ENCODE results near the gene DHX8. TPM values are rescaled to one million over a fixed set of nuclear protein-coding genes. Genes with fewer than 3 reads are reported as not detected.

DHX8 gene
- polyA plus RNA-seq, 1 experiment, result 47.3 TPM

DNA sequence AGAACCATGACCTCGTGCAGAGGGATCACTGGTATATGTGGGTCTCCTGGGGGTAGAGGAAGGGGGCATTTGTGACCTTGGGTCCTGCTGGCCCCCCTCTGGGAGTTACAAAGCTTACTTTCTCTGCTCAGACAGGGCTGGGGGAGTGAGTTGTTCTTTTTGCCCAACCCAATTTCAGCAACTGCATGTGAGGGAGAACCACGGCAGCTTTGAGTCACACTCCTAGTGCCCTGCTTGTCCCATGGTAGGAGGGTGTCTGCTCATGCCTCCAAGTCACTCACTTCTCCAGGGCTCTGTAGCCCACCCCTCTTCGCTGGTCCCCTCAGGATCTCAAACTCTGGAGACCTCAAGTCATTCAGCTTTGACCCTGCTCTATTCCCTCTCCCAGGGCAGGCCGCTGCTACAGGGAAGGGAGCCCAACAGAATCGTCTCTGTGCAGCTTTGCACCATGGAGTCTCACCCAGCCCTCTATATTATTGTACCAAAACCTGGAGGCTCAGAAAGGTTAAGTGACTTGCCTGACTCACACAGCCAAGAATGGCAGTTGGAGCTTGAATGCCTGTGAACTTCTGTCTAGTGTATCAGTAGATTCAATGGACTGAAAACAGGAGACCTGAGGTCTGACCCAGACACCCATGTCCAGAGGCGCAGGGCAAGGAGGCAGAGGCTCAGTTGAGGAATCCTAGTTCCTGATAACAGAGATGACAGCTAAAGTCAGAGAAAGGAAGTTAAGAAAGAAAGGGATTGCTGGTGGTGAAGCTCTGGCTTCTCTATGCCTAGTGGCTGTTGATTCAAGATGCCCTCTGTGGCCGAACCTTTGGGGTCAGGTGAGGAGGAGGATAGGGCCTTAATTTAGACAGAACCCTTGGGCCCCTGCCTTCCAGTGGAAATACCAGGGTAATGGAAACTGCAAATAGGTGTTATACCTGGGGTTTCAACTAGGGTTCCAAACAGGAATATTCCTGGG lies 77.0 kb downstream of the DHX8 start:
- DNase-seq (ENCODE audit: low read depth, low spot score), result no peak
- Histone ChIP-seq H3K4me3 (ENCODE audit: low read depth, low read length) (no peak overlapping the region), H3K27ac (ENCODE audit: low read depth, low read length) (no peak overlapping the region), H3K9me3 (ENCODE audit: control insufficient read depth, insufficient read depth, low read length) (no peaks in the 10 kb centered on the region), H3K27me3 (ENCODE audit: control insufficient read depth, insufficient read depth, low read length) (peaks cover 2% of the 10 kb centered on the region)
- TF ChIP-seq, protein P1, sequence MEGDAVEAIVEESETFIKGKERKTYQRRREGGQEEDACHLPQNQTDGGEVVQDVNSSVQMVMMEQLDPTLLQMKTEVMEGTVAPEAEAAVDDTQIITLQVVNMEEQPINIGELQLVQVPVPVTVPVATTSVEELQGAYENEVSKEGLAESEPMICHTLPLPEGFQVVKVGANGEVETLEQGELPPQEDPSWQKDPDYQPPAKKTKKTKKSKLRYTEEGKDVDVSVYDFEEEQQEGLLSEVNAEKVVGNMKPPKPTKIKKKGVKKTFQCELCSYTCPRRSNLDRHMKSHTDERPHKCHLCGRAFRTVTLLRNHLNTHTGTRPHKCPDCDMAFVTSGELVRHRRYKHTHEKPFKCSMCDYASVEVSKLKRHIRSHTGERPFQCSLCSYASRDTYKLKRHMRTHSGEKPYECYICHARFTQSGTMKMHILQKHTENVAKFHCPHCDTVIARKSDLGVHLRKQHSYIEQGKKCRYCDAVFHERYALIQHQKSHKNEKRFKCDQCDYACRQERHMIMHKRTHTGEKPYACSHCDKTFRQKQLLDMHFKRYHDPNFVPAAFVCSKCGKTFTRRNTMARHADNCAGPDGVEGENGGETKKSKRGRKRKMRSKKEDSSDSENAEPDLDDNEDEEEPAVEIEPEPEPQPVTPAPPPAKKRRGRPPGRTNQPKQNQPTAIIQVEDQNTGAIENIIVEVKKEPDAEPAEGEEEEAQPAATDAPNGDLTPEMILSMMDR (IDR thresholded peaks at IDR 0.05; ENCODE audit: low read depth, low read length), result no peak
- CTCF ChIA-PET, result interaction anchor here (1.1 to 1.3 kb wide), 2 partner anchors 16 to 113 kb away, joined by 3 to 4 read pairs; no protein-coding TSS in a partner anchor
- POLR2A ChIA-PET, result no interaction called here

DNA sequence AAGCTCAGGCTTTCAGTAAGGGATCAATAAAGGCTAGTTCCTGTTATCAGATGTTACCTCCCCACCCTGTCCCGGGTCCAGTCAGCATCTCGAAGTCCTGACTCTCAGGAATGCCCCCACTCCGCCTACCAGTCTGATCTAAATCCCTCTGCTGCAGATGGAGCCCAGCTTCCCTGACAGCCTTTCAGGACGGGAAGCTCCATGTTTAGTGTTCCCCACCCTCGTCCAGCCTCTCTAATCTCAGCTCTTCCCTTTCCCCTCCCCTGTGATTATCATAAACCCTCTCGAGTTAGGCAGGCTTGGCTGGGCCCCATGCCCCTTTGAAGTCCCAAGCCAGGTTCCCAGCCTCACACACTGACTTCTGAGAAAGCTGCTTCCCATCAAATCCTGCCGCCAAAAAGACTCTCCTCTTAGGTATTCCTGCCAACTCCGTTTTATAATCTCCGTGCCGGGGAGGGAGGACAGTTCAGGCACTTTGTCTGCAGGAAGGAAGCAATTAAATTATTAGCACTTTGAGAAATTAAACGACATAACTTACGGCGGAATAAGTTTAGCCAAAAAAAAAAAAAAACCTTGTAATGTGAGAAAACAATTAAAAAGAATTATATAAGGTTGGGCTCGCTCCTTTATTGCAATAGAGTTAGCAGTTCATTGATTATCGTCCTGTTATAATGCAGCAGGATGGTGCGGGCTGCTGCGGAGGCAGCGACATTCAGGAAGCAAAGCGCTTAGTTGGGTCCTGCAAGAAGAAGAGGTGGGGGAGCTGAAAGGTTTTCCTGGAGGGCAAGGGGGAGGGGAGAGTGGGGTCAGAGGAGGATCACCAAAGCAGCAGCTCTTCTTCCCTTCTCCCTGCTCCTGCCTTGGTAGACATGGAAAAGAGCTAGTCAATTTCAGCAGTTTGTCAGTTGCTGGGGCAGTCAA lies 79.2 kb downstream of the DHX8 start:
- ChIA-PET CTCF (interaction anchor here (1.3 to 1.6 kb wide), 3 partner anchors 13 to 111 kb away, joined by 5 to 6 read pairs (median 6); no protein-coding TSS in a partner anchor), POLR2A (interaction anchor here (0.6 to 0.7 kb wide), 2 partner anchors 210 to 255 kb away, joined by 4 to 8 read pairs; no protein-coding TSS in a partner anchor)

DNA sequence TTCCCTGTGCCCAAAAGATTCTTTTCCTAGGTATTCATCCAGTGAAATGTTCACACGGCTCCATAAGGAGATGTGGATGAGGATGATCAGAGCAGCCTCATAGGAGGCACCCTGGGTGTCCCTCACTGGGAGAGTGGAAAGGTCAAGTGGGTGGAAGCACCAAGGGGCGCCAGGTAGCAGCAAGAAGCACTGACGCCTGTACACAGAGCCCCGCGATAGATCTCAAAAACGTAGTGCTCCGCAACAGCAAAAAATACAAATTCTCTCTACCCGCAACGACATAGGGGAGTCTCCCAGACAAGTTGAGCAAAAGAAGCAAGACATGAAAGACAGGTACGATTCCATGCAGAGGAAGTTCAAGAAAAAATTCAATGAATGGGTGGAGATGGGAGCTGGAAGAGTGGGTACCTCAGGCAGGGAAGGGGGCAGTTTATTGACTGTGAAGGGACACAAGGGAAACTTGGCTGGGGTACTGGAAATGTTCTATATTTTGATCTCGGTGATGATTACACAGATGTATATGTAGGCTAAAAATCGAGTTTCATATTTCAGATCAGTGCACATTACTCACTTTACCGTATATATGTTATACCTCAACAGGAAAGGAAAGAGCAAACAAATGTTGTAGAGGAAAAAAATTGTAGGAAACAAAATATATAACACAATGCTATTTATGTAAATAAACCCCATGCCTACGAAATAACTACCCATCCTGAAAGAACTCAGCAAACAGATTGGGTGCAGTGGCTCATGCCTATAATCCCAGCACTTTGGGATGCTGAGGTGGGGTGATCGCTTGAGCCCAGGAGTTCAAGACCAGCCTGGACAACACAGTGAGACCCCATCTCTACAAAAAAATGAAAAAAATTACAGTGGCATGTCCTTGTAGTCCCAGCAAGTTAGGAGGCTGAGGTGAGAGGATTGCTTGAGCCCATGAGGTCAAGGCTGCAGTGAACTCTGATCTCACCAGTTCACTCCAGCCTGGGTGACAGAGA lies 80.1 kb downstream of the DHX8 start:
- TF ChIP-seq, protein P1 (IDR thresholded peaks at IDR 0.05; ENCODE audit: low read depth, low read length), result no peak
- DNase-seq (ENCODE audit: low read depth, low spot score), result no peak
- Histone ChIP-seq H3K4me3 (ENCODE audit: low read depth, low read length) (no peak overlapping the region), H3K27me3 (ENCODE audit: control insufficient read depth, insufficient read depth, low read length) (peaks cover 2% of the 10 kb centered on the region), H3K27ac (ENCODE audit: low read depth, low read length) (no peak overlapping the region), H3K9me3 (ENCODE audit: control insufficient read depth, insufficient read depth, low read length) (no peaks in the 10 kb centered on the region)
- CTCF ChIA-PET, result interaction anchor here (1.5 kb wide), 1 partner anchor 12 kb away, joined by 5 read pairs; no protein-coding TSS in a partner anchor
- POLR2A ChIA-PET, result no interaction called here

More for the DNA sequence above, 79.2 kb downstream of the DHX8 start:
- no peak for DNase-seq (ENCODE audit: low read depth, low spot score)
- Histone ChIP-seq H3K27ac (ENCODE audit: low read depth, low read length) (no peak overlapping the region), H3K27me3 (ENCODE audit: control insufficient read depth, insufficient read depth, low read length) (peaks cover 2% of the 10 kb centered on the region), H3K9me3 (ENCODE audit: control insufficient read depth, insufficient read depth, low read length) (no peaks in the 10 kb centered on the region), H3K4me3 (ENCODE audit: low read depth, low read length) (no peak overlapping the region)
- TF ChIP-seq, protein P1 (IDR thresholded peaks at IDR 0.05; ENCODE audit: low read depth, low read length), result no peak

DNA sequence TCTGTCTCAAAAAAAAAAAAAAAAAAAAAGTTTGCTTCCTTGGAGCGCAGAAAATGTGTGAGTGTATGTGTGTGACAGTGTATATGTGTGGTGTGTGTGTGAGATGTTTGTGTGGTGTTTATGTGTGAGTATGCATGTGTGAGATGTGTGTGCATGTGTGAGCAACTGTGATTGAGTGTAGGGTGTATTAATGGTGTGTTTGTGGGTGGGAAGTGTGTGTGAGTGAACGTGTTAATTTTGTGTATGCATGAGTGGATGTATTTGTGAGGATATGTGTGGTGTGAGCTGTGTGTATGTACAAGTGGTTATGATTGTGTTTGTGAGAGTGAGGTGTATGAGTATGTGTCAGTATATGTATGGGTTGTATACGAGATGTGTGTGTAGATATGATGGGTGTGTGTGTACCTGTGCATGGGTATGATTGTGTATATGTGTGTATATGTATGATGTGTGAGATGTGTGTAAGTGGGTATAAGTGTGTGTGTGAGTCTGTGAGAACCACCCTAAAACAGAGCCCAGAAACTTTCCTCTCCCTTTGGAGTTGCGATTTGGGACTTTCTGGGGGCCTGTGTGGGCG lies 84.8 kb downstream of the DHX8 start:
- ChIA-PET POLR2A (no interaction called here), CTCF (no interaction called here)
- no peak for DNase-seq (ENCODE audit: low read depth, low spot score)
- Histone ChIP-seq H3K9me3 (ENCODE audit: control insufficient read depth, insufficient read depth, low read length) (no peaks in the 10 kb centered on the region), H3K4me3 (ENCODE audit: low read depth, low read length) (no peak overlapping the region), H3K27me3 (ENCODE audit: control insufficient read depth, insufficient read depth, low read length) (no peaks in the 10 kb centered on the region), H3K27ac (ENCODE audit: low read depth, low read length) (no peak overlapping the region)
- TF ChIP-seq, protein P1 (IDR thresholded peaks at IDR 0.05; ENCODE audit: low read depth, low read length), result no peak

Data from AG04450 (cell line).